Measurements from ENCODE around the gene NFATC4. TPM values are rescaled to one million over a fixed set of nuclear protein-coding genes. Genes with fewer than 3 reads are reported as not detected.

The NFATC4 gene
- polyA plus RNA-seq, 1 donor from 2014 or later: 0.22 TPM

DNA sequence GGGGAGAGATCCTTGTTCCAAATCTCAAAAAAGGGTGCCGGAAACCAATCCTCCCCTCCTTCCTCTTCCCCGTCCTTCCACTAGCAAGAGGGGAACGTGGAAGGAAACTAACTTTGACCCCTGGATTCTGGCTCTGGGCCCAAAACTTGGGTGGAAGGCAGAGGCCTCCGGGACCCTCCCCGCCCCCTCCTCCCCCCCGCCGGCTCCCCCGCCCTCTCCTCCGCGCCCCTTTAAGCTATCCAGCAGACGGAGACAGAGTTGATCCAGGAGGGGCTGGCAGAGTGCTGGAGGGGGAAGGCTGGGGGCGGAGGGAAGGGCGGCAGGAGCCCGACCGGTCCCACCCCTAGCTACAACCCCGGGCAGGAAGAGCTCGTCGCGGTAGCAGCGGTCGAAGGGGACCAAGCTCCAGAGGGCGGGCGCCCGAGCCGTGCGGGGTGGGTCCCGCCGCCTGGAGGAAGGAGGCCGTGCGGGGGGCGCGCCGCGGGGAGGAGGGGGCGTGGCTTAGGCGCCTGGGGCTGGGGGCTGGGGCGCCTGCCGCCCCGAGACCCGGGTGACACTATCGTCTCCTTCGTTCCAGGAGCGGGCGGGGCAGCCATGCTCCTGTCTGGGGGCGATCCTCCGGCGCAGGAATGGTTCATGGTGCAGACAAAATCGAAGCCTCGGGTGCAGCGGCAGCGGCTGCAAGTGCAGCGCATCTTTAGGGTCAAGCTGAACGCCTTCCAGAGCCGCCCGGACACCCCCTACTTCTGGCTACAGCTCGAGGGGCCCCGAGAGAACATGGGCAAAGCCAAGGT, 30.9 kb downstream of the NFATC4 start, which contains the start of gene NYNRIN:
Gene NYNRIN (plus strand): TSS at position 351 of the 794 bp plus-strand sequence. CDS start 244 bp downstream, at position 595.
- Histone ChIP-seq H3K27me3 (ENCODE audit: insufficient read depth, low read depth, low read length) (peaks cover 3% of the 10 kb centered on the region), H3K27ac (ENCODE audit: low read length) (no peak within 1 kb of the TSS), H4K20me1 (ENCODE audit: insufficient read depth) (no peaks in the 10 kb centered on the region), H3K79me2 (replicated peaks; ENCODE audit: insufficient read depth, low read length) (peaks cover 11% of the 10 kb centered on the region), H3K9me2 (ENCODE audit: insufficient read depth, low read length) (no peaks in the 10 kb centered on the region), H3K36me3 (ENCODE audit: insufficient read depth, low read length) (no peaks in the 10 kb centered on the region), H3K4me3 (ENCODE audit: low read length) (peak within 1 kb of the TSS; percentile 82), H2AFZ (ENCODE audit: low read depth, low read length) (peak within 1 kb of the TSS; percentile 91), H3F3A (ENCODE audit: insufficient read depth, low read length, poor library complexity, severe bottlenecking) (no peaks in the 10 kb centered on the region), H3K4me2 (ENCODE audit: low read length) (peak within 1 kb of the TSS; percentile 92), H3K9me3 (ENCODE audit: low read length) (no peaks in the 10 kb centered on the region), H3K9ac (ENCODE audit: low read length) (peak within 1 kb of the TSS; percentile 76)
- peak; percentile 18 for TF ChIP-seq MXI1 (conservative IDR thresholded peaks at IDR 0.05; ENCODE audit: poor library complexity, severe bottlenecking)
- TF ChIP-seq EP300 (conservative IDR thresholded peaks at IDR 0.05; ENCODE audit: poor library complexity, severe bottlenecking): no peak
- peak; percentile 64 for TF ChIP-seq TAF1 (IDR thresholded peaks at IDR 0.05; ENCODE audit: low read depth)
- TF ChIP-seq POLR2AphosphoS5 (IDR thresholded peaks at IDR 0.05): peak; percentile 25

DNA sequence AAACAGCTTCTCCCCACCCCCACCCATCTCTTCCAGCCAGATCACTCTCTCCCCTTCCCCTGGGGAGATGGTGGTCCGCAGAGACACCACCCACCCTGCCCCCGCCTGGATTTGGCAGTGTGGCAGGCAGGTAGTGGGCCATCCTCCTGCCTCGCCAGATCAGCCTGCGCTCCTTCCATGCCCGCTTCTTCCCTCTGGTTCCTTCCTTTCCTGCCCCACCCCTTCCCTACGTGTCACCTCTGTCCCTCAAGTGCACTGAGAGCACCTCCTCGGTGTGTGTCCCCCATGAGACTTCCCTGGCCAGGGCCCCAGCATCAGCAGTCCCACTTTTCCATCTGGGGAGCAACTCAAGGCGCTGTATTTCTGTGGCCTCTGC, 31.5 kb downstream of the NFATC4 start:
- no peaks in the 10 kb centered on the region for H3K36me3 ChIP-seq (ENCODE audit: insufficient read depth, low read length)
- H3K9ac ChIP-seq (ENCODE audit: low read length): peak overlapping the region; percentile 76
- no peak overlapping the region for H3K27ac ChIP-seq (ENCODE audit: low read length)
- TF ChIP-seq POLR2AphosphoS5 (IDR thresholded peaks at IDR 0.05): no peak
- no peak for TF ChIP-seq MXI1 (conservative IDR thresholded peaks at IDR 0.05; ENCODE audit: poor library complexity, severe bottlenecking)
- TF ChIP-seq EP300 (conservative IDR thresholded peaks at IDR 0.05; ENCODE audit: poor library complexity, severe bottlenecking): no peak
- TF ChIP-seq, protein P1, sequence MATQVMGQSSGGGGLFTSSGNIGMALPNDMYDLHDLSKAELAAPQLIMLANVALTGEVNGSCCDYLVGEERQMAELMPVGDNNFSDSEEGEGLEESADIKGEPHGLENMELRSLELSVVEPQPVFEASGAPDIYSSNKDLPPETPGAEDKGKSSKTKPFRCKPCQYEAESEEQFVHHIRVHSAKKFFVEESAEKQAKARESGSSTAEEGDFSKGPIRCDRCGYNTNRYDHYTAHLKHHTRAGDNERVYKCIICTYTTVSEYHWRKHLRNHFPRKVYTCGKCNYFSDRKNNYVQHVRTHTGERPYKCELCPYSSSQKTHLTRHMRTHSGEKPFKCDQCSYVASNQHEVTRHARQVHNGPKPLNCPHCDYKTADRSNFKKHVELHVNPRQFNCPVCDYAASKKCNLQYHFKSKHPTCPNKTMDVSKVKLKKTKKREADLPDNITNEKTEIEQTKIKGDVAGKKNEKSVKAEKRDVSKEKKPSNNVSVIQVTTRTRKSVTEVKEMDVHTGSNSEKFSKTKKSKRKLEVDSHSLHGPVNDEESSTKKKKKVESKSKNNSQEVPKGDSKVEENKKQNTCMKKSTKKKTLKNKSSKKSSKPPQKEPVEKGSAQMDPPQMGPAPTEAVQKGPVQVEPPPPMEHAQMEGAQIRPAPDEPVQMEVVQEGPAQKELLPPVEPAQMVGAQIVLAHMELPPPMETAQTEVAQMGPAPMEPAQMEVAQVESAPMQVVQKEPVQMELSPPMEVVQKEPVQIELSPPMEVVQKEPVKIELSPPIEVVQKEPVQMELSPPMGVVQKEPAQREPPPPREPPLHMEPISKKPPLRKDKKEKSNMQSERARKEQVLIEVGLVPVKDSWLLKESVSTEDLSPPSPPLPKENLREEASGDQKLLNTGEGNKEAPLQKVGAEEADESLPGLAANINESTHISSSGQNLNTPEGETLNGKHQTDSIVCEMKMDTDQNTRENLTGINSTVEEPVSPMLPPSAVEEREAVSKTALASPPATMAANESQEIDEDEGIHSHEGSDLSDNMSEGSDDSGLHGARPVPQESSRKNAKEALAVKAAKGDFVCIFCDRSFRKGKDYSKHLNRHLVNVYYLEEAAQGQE (IDR thresholded peaks at IDR 0.05; ENCODE audit: borderline replicate concordance): no peak
- no peak for TF ChIP-seq RAD21 (conservative IDR thresholded peaks at IDR 0.05)
- TF ChIP-seq, protein P2, sequence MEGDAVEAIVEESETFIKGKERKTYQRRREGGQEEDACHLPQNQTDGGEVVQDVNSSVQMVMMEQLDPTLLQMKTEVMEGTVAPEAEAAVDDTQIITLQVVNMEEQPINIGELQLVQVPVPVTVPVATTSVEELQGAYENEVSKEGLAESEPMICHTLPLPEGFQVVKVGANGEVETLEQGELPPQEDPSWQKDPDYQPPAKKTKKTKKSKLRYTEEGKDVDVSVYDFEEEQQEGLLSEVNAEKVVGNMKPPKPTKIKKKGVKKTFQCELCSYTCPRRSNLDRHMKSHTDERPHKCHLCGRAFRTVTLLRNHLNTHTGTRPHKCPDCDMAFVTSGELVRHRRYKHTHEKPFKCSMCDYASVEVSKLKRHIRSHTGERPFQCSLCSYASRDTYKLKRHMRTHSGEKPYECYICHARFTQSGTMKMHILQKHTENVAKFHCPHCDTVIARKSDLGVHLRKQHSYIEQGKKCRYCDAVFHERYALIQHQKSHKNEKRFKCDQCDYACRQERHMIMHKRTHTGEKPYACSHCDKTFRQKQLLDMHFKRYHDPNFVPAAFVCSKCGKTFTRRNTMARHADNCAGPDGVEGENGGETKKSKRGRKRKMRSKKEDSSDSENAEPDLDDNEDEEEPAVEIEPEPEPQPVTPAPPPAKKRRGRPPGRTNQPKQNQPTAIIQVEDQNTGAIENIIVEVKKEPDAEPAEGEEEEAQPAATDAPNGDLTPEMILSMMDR (IDR thresholded peaks at IDR 0.05; ENCODE audit: poor library complexity, severe bottlenecking): no peak
- TF ChIP-seq SMC3 (conservative IDR thresholded peaks at IDR 0.05; ENCODE audit: poor library complexity): no peak
- H3K4me2 ChIP-seq (ENCODE audit: low read length): peak overlapping the region; percentile 92
- no peaks in the 10 kb centered on the region for H3K9me2 ChIP-seq (ENCODE audit: insufficient read depth, low read length)
- no peaks in the 10 kb centered on the region for H4K20me1 ChIP-seq (ENCODE audit: insufficient read depth)
- H3K79me2 ChIP-seq (replicated peaks; ENCODE audit: insufficient read depth, low read length): peaks cover 11% of the 10 kb centered on the region
- peak overlapping the region; percentile 91 for H2AFZ ChIP-seq (ENCODE audit: low read depth, low read length)
- H3K27me3 ChIP-seq (ENCODE audit: insufficient read depth, low read depth, low read length): peaks cover 3% of the 10 kb centered on the region
- peak overlapping the region; percentile 82 for H3K4me3 ChIP-seq (ENCODE audit: low read length)
- H3K9me3 ChIP-seq (ENCODE audit: low read length): no peaks in the 10 kb centered on the region
- no peaks in the 10 kb centered on the region for H3F3A ChIP-seq (ENCODE audit: insufficient read depth, low read length, poor library complexity, severe bottlenecking)

Measured in neural cell (in vitro differentiated cells).